GM21367 (cell line): ENCODE measurements around the gene BTN1A1.
"Not testable (repeated sequence)": the region's sequence is repeated elsewhere in the genome, so short reads cannot be mapped to it uniquely, and the experiment has no call there.

Experiments used
- ATAC-seq: cut with Tn5 transposase; IDR thresholded peaks from one replicate; pipeline ENCODE4 v1.9.1; 2021; ENCODE audit not compliant: unreplicated experiment

The BTN1A1 gene

DNA sequence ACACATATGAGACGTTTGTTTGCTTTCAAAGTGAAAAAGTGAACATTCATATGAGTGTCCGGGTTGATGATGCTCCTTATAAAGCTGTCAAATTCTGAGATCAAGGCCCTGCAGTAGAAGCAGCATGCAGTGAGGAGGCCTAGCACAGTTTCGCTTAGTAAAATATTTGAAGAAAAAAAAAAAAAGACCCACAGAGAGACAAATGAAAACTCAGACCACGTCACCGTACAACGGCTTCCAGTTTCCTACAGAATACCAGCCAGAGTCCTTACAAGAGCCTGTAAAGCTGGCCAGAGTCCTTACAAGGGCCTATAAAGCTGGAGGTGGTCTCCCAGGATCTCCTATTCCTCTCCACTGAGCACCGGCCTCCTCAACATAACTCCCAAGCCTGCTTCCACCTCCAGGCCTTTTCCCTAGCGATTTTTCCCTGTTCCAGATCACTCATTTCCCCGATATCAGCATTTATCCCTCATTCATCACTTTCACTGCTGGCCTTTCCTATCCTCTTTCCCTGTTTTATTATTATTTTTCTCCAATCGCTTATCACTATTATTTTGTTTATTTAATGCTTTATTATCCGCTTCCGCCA, 36.6 kb downstream of the BTN1A1 start:
- ATAC-seq, result no peak

DNA sequence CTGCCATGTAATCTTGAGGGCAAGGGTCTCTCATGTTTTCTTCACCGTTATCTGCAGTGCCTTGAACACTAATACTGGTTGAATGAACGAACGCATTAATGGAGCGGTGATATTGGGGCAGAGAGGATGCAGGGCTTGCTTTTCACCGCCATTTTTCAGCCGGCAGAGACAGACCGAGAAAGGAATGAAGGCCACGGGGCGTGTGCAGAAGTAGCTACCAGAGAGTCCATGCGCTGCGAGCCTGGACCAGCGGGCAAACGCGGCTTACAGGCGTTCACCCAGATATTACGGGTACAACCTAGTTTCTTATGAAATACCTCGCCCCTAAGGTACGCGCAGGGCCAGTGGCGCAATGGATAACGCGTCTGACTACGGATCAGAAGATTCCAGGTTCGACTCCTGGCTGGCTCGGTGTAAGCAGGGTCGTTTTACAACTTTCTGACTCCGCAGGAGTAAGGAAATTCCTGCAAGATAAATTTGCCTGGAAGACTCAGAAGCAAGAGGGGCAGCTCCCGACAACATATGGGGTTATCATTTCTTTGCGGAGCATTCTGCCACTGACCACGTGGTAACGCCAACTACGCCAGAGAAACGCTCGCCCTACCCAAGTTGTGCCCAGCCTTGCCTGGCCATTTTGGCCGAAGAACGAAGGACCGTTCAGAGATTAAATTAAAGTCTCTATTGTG, 37.2 kb downstream of the BTN1A1 start:
- peak; percentile 36 for ATAC-seq

DNA sequence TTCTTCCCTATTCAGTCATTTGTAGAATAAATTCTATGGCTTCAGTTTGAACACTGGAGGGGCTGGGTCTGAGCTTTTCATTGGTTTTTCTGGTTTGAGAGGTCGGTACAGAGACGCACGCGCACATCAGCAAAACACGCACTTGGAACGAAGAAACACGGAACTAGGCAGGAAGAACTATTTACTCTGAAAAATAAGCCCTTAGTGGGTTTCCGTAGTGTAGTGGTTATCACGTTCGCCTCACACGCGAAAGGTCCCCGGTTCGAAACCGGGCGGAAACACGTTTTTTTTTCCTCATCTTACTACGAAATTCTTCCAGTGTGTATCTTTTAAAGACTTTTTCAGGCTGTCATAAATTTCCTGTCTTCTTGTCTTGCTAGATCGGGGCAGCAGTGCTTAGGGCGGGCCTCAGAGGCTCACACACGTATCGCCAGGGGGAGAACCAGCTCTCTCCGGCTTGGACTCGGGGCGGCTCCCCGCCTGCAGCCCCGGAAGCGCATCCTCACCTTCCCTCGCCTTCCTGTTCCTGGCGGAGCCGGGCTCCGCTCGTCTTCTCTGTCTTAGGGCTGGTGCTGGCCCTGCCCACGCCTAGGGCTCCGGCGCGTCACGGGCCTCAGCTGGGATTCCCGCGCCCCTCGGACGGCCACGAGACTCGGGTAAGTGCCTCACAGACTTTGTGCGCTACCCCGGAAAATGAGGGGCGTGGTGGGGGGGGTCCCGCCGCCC, 37.9 kb downstream of the BTN1A1 start, which contains the start of gene HMGN4:
Gene HMGN4, plus strand, starts transcription at position 521 of the 726 bp plus-strand sequence. CDS start 6,841 bp downstream, outside the sequence.
- ATAC-seq, result peak; percentile 47

- ATAC-seq, result no peak
These were observed 38.4 kb downstream of the BTN1A1 start for GRCh38 chr6:26538572-26538902.

GRCh38 chr6:26539071-26539615, 39.0 kb downstream of the BTN1A1 start:
- ATAC-seq, result no peak

- ATAC-seq, result no peak
These were observed 41.5 kb downstream of the BTN1A1 start for GRCh38 chr6:26541579-26541978.

- ATAC-seq, result no peak
These were observed 43.9 kb downstream of the BTN1A1 start for GRCh38 chr6:26543953-26544352.

GRCh38 chr6:26544473-26544872, 44.4 kb downstream of the BTN1A1 start:
- ATAC-seq, result no peak

- no peak for ATAC-seq
These were observed 45.5 kb downstream of the BTN1A1 start for GRCh38 chr6:26545627-26546026.

GRCh38 chr6:26547363-26547762, 47.3 kb downstream of the BTN1A1 start:
- ATAC-seq, result not testable (repeated sequence)

- no peak for ATAC-seq
These were observed 50.3 kb downstream of the BTN1A1 start for GRCh38 chr6:26550250-26550993.

GRCh38 chr6:26552205-26552604, 52.1 kb downstream of the BTN1A1 start:
- no peak for ATAC-seq

DNA sequence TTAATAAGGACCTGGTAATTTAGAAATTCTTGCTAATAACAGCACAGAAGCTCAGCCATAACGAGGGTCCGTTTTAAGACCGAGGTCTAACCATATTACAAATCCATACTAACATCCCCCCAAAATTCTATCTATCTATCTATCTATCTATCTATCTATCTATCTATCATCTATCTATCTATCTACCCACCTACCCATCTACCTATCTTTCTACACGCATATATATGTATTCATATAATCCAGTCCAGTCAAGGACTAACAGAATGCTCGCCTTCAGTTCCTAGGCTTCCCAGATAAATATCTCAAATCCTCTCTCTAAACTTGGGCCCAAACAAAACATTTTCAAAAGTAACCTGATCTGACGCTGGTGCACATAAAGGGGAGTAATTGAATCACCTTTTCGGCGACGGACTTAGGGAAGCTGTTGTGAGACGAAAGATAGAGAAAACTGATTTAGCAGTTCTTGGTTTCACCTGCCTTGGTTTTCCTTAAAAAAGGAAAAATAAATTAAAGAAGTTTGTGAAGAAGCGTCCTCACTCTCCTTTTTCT, 52.6 kb downstream of the BTN1A1 start:
- ATAC-seq, result no peak

DNA sequence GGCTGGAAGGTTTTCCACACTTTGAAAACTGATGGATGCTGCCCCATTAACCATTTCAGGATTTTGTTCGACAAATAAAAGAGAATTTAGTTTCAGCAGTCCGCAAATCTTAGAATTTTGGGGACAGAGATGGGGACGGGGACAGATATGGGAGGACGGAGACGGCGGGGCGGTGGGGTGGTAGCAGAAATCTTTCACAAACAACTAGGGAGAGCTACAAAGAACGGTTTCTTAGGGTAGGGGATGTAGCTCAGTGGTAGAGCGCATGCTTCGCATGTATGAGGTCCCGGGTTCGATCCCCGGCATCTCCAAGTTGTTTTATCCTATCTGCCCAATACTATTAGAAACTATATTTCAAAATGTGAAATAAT, 53.1 kb downstream of the BTN1A1 start:
- ATAC-seq, result peak; percentile 43

DNA sequence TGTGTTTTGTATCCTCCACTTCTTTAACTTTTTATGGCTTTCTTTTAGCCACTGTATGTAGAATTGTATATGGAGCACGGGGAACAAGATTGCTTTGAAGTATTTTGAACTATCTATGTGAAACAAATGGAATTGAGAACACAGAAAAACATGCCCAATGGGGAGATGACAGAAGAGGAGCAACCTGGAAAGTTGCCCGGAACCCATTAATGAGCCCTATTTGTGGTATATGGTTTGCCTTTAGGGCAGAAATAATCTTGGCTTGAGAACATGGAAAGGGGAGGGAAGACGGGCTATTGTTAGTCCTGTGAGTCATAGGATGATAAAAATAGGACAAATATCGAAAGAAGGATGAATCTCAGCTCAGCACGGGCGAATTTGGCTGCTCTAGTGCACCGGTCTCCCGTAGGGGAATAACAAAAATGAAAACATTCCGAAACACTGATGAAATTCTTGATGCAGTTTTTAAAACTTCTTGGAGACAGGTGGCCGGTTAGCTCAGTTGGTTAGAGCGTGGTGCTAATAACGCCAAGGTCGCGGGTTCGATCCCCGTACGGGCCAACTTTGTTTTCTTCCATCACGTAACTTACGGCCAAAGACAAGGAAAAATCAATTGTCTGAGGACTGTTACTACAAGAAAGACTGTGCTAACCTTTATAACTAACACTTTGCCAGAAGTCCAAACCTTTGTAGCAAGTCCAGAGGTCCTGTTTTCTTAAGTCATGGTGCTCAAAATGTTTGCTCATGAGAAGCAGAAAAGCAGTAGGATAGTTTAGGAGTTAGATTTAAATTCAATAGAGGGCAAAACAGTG, 53.7 kb downstream of the BTN1A1 start:
- ATAC-seq, result peak; percentile 32

DNA sequence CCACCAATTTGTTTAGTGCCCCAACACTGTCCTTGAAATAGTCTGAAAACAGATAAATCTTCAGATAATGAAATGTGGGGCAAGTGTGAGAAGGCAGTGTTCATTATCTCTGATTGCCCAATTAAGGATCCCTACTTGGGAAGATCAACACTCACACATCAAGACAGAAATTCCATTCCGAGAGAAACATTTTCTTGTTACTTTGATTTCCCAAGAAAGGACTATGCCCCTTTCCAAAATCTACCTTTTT, 54.3 kb downstream of the BTN1A1 start:
- ATAC-seq, result no peak

DNA sequence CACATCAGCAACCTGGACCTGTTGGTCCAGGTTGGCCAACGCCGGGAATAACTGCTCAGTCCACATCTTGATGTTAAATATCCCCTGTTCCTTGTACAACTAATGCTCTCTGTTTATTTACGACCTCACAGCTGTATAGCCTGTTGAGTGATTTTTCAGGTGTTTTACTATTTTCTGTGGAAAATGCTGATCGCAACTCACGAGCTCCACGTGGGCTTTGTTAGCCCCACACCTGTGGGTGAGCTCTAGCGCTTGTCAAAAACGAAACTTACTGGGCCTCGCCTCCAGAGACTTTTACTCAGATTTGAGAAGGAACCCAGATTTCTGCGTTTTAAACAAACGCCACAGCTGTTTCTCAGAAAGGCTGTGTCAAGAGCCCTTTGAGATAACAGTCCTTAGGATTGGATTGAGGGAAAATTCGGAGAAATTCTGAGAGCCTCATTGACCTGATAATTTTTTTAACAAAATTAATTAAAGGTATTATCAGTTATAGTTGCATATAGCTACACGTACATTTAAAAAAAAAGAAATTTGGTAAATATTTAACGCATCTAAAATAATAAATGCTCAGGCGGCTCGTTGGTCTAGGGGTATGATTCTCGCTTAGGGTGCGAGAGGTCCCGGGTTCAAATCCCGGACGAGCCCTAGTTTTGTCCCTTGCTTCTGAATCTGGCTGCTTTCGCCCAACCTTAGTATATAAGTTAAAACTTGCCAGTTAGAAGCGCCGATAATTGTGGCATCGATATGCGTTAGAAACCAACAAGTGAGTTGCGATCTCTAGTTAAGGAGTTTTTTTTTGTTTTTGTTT, 54.8 kb downstream of the BTN1A1 start:
- ATAC-seq, result no peak

DNA sequence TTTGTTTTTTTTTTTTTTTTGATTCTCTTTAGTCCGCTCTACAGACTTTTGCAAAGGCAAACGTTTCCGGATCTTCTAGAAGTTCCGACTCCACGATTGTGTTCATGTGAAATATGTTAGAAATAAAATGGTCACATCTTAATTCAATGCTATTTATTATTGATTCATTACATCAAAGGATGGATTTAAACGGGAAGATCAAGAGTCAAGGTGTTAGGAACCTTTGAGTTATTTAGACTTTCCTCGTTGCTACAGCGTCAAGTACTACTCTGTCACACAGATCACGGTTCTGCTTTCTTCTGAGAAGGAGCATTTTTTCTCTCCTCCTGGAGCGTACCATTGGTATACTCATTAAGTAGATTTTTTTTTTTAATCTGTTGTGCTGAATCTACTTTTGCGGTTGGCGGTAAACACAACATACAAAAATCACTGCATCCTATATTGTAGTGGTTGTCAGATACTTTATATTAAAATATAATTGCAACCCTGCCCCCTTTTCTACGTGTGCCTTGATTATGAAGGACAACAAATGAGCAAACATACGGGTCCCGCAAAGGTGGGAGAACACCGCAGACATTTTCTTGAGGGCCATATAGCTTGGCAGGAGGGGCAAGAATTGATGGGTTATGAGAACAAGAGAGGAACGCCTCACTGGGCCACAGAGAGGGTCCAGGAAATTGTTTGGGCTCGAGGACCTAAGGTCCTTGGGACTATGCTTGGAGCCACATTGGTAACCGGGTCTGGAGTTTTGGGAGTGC, 55.6 kb downstream of the BTN1A1 start:
- ATAC-seq, result no peak
